Peyer's patch (tissue), 4 donors: Measurements from ENCODE around the gene TMEM131.

ENCODE experiments used
- CTCF ChIP-seq, 6 experiments: fragments of 450-650 bp in 4 of 6; fragments of 200-600 bp in 2 of 6; sonication (generic) in 1 of 6; IDR thresholded peaks; one replicate each; pipeline ENCODE4 v1.5.1; 2017 to 2019; ENCODE audit warnings: antibody characterized with exemption in 6 of 6, mild to moderate bottlenecking in 3 of 6, moderate library complexity in 1 of 6
- POLR2A ChIP-seq, 2 donors: fragments of 450-650 bp; IDR thresholded peaks; one replicate each; pipeline ENCODE4 v1.5.1; 2017; ENCODE audit warnings: antibody characterized with exemption in 2 of 2, mild to moderate bottlenecking in 2 of 2, moderate library complexity in 2 of 2

- TF ChIP-seq CTCF (IDR thresholded peaks at IDR 0.05) (no peak), POLR2A (IDR thresholded peaks at IDR 0.05) (no peak)
Measured at GRCh38 chr2:97739020-97739892, 256.5 kb downstream of the TMEM131 start.
